Ovary (tissue), 3 donors: Measurements from ENCODE around the gene TSPEAR.

ENCODE experiments used
- CTCF ChIP-seq, 3 donors: fragments of 450-650 bp in 2 of 3; fragments of 200-600 bp in 1 of 3; IDR thresholded peaks; one replicate each; pipeline versions ENCODE4 v1.5.1 to v1.8.0; 2016 to 2022; ENCODE audit warnings: antibody characterized with exemption in 3 of 3, mild to moderate bottlenecking in 1 of 3
- EP300 ChIP-seq: sonication (generic); formaldehyde crosslinking; IDR thresholded peaks from one replicate; pipeline ENCODE4 v1.6.1; 2017; ENCODE audit warnings: antibody characterized with exemption
- POLR2A ChIP-seq: fragments of 450-650 bp; IDR thresholded peaks from one replicate; pipeline ENCODE4 v1.6.1; 2017; ENCODE audit warnings: antibody characterized with exemption, mild to moderate bottlenecking, moderate library complexity
- donor health status: DM: no; HTN: no; CAD: no.

GRCh38 chr21:44650265-44650972 lies 61.0 kb downstream of the TSPEAR start:
- TF ChIP-seq POLR2A = no peak
- TF ChIP-seq CTCF (IDR thresholded peaks at IDR 0.05) = no peak
- TF ChIP-seq EP300 = no peak
